KMS-11 (cell line): ENCODE results near the gene RASL10A.
A peak's percentile ranks its signal among the peaks of the same experiment; 100 is the strongest.

Source experiments
- H2AFZ ChIP-seq: fragments of 200-600 bp; sonication (generic); 2 replicates; pipeline ENCODE4 v1.6.1; 2016; ENCODE audit warnings: antibody characterized with exemption, mixed run types, low read depth
- H3K27ac ChIP-seq: fragments of 200-600 bp; sonication (generic); 2 replicates; pipeline ENCODE4 v1.6.1; 2016; ENCODE audit warnings: mild to moderate bottlenecking, mixed run types
- H3K27me3 ChIP-seq: fragments of 200-600 bp; sonication (generic); 2 replicates; pipeline ENCODE4 v1.6.1; 2017; ENCODE audit warnings: mild to moderate bottlenecking, low read depth, mixed run types, moderate library complexity; ENCODE audit not compliant: insufficient read depth
- H3K36me3 ChIP-seq: fragments of 200-600 bp; sonication (generic); 2 replicates; pipeline ENCODE4 v1.6.1; 2017; ENCODE audit warnings: mild to moderate bottlenecking, mixed run types; ENCODE audit not compliant: insufficient read depth
- H3K4me1 ChIP-seq: fragments of 200-600 bp; sonication (generic); 2 replicates; pipeline ENCODE4 v1.6.1; 2016; ENCODE audit warnings: mild to moderate bottlenecking, low read depth, mixed run types; ENCODE audit not compliant: poor library complexity, severe bottlenecking
- H3K4me2 ChIP-seq: fragments of 200-600 bp; sonication (generic); 2 replicates; pipeline ENCODE4 v1.7.0; 2016; ENCODE audit warnings: mild to moderate bottlenecking, mixed run types
- H3K4me3 ChIP-seq: fragments of 200-600 bp; sonication (generic); IDR thresholded peaks from 2 replicates; pipeline ENCODE4 v1.6.1; 2017; ENCODE audit warnings: low read depth, low read length, mixed read lengths; ENCODE audit not compliant: insufficient read depth
- H3K79me2 ChIP-seq: fragments of 200-600 bp; sonication (generic); 2 replicates; pipeline ENCODE4 v1.6.1; 2016; ENCODE audit warnings: low read depth, mixed run types; ENCODE audit not compliant: insufficient read depth
- H3K9ac ChIP-seq: fragments of 200-600 bp; sonication (generic); 2 replicates; pipeline ENCODE4 v1.6.1; 2016; ENCODE audit warnings: mild to moderate bottlenecking, mixed run types
- H4K20me1 ChIP-seq: fragments of 200-600 bp; sonication (generic); 2 replicates; pipeline ENCODE4 v1.6.1; 2016; ENCODE audit warnings: mild to moderate bottlenecking, mixed run types; ENCODE audit not compliant: insufficient read depth
- CTCF ChIP-seq: fragments of 200-600 bp; sonication (generic); conservative IDR thresholded peaks from 2 replicates; pipeline ENCODE4 v1.6.1; 2017; ENCODE audit warnings: low read depth, mild to moderate bottlenecking, antibody characterized with exemption, low read length, moderate library complexity, mixed read lengths

RASL10A gene

GRCh38 chr22:29267858-29268510 is 47.5 kb downstream of the RASL10A start, which contains the start of the genes EWSR1 and RHBDD3:
EWSR1 (plus strand) TSS chr22:29268268; CDS start chr22:29268337, 69 bp downstream.
RHBDD3 (minus strand) TSS chr22:29267981; CDS start chr22:29265626, 2,355 bp downstream.
- H3K27ac ChIP-seq = peak within 1 kb of the TSS; percentile 99
- H4K20me1 ChIP-seq = peaks cover 31% of the 10 kb centered on the region
- H3K9ac ChIP-seq = peak within 1 kb of the TSS; percentile 100
- TF ChIP-seq CTCF = no peak
- peaks cover 41% of the 10 kb centered on the region for H3K4me1 ChIP-seq
- peaks cover 20% of the 10 kb centered on the region; the same call in 1 of the 2 replicates for H3K36me3 ChIP-seq
- no peaks in the 10 kb centered on the region for H3K27me3 ChIP-seq
- H3K4me3 ChIP-seq = no peak within 1 kb of the TSS
- peaks cover 71% of the 10 kb centered on the region for H3K79me2 ChIP-seq
- H2AFZ ChIP-seq = peak within 1 kb of the TSS; percentile 96
- peak within 1 kb of the TSS; percentile 95 for H3K4me2 ChIP-seq

- no peaks in the 10 kb centered on the region for H3K27me3 ChIP-seq
- TF ChIP-seq CTCF = no peak
- H3K4me2 ChIP-seq = peak overlapping the region; percentile 95
- peaks cover 18% of the 10 kb centered on the region; the same call in 1 of the 2 replicates for H3K36me3 ChIP-seq
- H3K27ac ChIP-seq = peak overlapping the region; percentile 99
- peak overlapping the region; percentile 96 for H2AFZ ChIP-seq
- H3K79me2 ChIP-seq = peaks cover 66% of the 10 kb centered on the region
- H3K4me1 ChIP-seq = peaks cover 42% of the 10 kb centered on the region
- H3K9ac ChIP-seq = peak overlapping the region; percentile 100
- H3K4me3 ChIP-seq = no peak overlapping the region
- H4K20me1 ChIP-seq = peaks cover 27% of the 10 kb centered on the region
These were observed 48.0 kb downstream of the RASL10A start for GRCh38 chr22:29267462-29267857.

GRCh38 chr22:29266564-29267461 is 48.7 kb downstream of the RASL10A start:
- H3K36me3 ChIP-seq = peaks cover 17% of the 10 kb centered on the region; the same call in 1 of the 2 replicates
- H2AFZ ChIP-seq = peak overlapping the region; percentile 96
- TF ChIP-seq CTCF = no peak

GRCh38 chr22:29265929-29266328 is 49.6 kb downstream of the RASL10A start:
- H4K20me1 ChIP-seq = peaks cover 12% of the 10 kb centered on the region
- peak overlapping the region; percentile 95; the same call in 1 of the 2 replicates for H3K4me2 ChIP-seq
- H3K27ac ChIP-seq = no peak overlapping the region; the same call in 1 of the 2 replicates
- peaks cover 30% of the 10 kb centered on the region for H3K4me1 ChIP-seq
- H3K79me2 ChIP-seq = peaks cover 51% of the 10 kb centered on the region
- TF ChIP-seq CTCF = no peak
- peaks cover 10% of the 10 kb centered on the region; the same call in 1 of the 2 replicates for H3K36me3 ChIP-seq
- no peak overlapping the region for H3K9ac ChIP-seq
- no peak overlapping the region for H2AFZ ChIP-seq
- no peak overlapping the region for H3K4me3 ChIP-seq
- H3K27me3 ChIP-seq = no peaks in the 10 kb centered on the region

More at GRCh38 chr22:29266564-29267461, 48.7 kb downstream of the RASL10A start:
- Histone ChIP-seq H4K20me1 (peaks cover 20% of the 10 kb centered on the region), H3K4me2 (peak overlapping the region; percentile 95), H3K27me3 (no peaks in the 10 kb centered on the region), H3K27ac (peak overlapping the region; percentile 99), H3K79me2 (peaks cover 60% of the 10 kb centered on the region), H3K4me1 (peaks cover 39% of the 10 kb centered on the region), H3K9ac (peak overlapping the region; percentile 100), H3K4me3 (no peak overlapping the region)
